ENCODE measurements around the gene VAPA.

Gene VAPA

DNA sequence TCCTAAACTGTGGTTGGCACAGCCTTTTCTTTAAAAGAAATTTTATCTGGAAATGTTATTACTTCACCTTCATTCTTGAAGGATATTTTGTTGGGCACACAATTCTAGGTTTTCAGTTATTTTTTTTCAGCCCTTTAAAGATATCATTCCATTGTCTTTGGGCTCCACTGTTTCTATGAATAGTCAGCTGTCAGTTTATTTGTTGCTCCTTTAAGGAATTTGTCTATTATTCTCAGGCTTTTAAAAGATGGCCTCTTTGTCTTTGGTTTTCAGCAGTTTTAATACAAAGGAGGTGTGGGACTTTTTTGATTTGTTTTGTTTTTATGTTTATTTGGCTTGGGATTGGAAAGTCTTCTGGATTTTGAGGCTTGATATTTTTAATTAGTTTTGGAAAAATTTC, 61.8 kb downstream of the VAPA start:
- TF ChIP-seq, protein P1, sequence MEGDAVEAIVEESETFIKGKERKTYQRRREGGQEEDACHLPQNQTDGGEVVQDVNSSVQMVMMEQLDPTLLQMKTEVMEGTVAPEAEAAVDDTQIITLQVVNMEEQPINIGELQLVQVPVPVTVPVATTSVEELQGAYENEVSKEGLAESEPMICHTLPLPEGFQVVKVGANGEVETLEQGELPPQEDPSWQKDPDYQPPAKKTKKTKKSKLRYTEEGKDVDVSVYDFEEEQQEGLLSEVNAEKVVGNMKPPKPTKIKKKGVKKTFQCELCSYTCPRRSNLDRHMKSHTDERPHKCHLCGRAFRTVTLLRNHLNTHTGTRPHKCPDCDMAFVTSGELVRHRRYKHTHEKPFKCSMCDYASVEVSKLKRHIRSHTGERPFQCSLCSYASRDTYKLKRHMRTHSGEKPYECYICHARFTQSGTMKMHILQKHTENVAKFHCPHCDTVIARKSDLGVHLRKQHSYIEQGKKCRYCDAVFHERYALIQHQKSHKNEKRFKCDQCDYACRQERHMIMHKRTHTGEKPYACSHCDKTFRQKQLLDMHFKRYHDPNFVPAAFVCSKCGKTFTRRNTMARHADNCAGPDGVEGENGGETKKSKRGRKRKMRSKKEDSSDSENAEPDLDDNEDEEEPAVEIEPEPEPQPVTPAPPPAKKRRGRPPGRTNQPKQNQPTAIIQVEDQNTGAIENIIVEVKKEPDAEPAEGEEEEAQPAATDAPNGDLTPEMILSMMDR (IDR thresholded peaks at IDR 0.05; ENCODE audit: borderline replicate concordance, insufficient read depth, low read depth, low read length): no peak

DNA sequence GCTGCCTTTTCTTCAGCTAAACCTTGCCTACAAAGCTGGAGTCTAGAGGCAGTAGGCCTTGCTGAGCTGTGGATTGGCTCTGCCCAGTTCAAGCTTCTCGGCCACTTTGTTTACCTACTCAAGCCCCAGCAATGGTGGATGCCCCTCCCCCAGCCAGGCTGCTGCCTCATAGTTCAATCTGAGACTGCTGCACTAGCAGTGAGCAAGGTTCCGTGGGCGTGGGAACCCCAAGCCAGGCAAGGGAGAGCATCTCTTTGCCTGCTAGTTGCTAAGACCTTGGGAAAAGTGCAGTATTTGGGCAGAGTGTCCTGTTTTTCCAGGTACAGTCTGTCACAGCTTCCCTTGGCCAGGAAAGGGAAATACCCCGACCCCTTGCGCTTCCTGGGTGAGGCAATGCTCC, 68.9 kb downstream of the VAPA start:
- TF ChIP-seq, protein P1 (IDR thresholded peaks at IDR 0.05; ENCODE audit: borderline replicate concordance, insufficient read depth, low read depth, low read length): no peak
- H3K4me3 ChIP-seq (ENCODE audit: low read depth, low read length): no peak overlapping the region

More for the DNA sequence above, 61.8 kb downstream of the VAPA start:
- no peak overlapping the region for H3K4me3 ChIP-seq (ENCODE audit: low read depth, low read length)

DNA sequence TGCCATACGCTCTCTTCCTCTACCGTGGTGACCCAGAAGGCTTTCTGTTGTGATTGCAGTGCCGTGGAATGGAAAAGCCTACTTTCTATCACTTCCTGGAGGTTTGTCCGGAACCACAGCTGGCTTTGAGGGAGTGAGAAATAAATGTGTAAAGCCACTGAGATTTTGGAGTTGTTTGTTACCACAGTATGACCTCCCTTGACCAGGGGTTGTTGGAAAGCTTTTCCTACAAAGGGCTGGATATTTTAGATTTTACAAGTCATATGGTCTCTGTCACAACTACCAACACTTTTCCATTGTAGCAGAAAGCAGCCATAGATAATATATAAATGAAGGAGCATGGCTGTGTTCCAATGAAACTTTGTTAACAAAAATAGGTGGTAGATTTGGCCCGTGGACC, 70.3 kb downstream of the VAPA start:
- TF ChIP-seq, protein P1 (IDR thresholded peaks at IDR 0.05; ENCODE audit: borderline replicate concordance, insufficient read depth, low read depth, low read length): no peak

DNA sequence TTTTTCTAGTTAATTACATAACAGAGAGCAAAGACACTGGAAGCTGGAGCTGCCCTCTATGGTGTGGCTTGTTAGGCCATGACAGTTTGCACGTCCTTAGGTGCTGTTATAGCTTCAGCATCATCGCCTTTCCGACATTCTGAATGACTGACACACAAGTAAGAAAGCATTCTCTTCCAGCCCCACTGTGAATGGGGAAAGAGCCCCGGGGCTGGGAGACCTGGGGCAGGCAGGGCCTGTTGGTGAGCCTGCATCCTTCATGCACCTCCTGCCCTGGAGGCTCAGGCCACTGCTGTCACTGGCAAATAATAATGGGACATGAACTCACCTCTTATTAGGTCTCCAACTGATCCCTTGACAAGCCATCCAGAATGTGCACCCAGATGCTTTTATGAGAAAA, 71.8 kb downstream of the VAPA start:
- no peak overlapping the region for H3K4me3 ChIP-seq (ENCODE audit: low read depth, low read length)
- TF ChIP-seq, protein P1 (IDR thresholded peaks at IDR 0.05; ENCODE audit: borderline replicate concordance, insufficient read depth, low read depth, low read length): no peak

More for the DNA sequence above, 70.3 kb downstream of the VAPA start:
- H3K4me3 ChIP-seq (ENCODE audit: low read depth, low read length): no peak overlapping the region

DNA sequence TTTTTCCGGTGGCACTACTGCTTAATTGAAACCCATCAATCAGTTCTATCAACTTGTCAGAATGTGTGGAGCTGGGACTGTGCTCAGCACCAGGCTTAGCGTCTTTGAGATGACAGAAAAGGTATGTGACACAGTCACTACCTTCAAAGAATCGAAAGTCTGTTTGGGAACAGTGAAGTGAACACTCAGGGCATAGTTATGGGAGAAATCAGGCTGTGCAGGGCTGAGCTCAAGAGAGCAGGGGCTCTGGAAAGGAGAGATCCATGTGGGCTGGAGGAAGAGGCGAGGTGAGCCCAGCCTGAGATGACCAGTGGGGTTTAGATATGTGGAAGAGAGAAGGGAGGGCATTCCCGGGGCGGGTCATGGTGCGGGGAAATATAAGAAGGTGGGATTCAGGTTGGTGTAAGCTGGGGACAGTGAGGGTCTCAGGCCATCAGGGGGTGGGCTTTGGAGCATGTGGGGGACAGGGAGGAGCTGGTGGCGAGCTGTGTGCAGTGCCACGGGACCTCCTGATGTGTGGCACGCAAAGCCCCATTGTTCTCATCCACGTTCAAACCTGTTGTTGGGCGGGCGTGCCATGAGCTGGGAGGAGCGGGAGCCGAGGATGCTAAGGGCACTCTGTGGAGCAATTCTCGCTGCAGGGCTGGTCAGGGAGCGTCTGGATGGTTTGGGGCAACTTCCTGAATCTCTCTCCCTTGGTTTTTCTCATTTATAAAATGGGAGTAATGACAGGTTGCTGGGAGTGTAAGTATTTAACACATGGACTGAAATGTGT, 72.5 kb downstream of the VAPA start:
- no peak overlapping the region for H3K4me3 ChIP-seq (ENCODE audit: low read depth, low read length)
- TF ChIP-seq, protein P1 (IDR thresholded peaks at IDR 0.05; ENCODE audit: borderline replicate concordance, insufficient read depth, low read depth, low read length): no peak

DNA sequence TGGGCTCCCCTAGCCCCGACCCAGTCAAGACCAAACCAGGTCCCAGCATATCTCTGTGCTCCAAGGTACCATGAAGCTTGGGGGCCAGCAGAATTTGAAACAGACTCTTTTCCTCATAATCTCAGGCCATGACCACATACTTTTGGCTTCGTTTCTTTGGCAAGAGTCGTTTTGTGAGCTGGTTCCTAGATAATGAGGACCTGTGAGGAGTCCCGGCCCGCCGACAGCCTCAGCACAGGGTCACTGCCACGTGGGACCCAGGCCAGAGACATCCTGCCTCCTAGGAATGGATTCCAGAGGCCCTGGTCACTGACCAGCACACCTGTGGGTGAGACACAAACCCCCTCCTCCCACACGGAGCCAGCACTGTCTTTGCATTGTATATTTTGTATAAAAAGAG, 73.5 kb downstream of the VAPA start:
- H3K4me3 ChIP-seq (ENCODE audit: low read depth, low read length): no peak overlapping the region
- TF ChIP-seq, protein P1 (IDR thresholded peaks at IDR 0.05; ENCODE audit: borderline replicate concordance, insufficient read depth, low read depth, low read length): no peak

DNA sequence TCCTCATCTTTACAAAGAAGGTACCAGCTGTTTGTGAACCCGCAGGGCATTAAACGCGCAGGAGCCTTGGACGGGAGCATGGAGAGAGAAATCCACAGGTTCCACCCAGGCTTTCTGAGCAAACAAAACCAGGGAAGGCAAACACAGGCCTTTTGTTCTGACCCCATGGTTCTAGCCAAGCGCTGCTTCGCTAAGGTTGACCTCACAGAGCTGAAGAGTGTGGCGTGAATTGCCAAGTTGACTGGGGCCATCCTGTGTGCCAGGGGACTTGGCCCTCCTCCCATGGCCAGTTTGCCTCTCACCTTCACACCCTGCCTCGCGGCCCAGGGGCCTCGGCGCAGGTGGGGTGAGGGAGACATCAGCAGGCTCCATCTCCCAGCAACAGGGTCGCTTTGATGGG, 74.1 kb downstream of the VAPA start:
- H3K4me3 ChIP-seq (ENCODE audit: low read depth, low read length): no peak overlapping the region
- TF ChIP-seq, protein P1 (IDR thresholded peaks at IDR 0.05; ENCODE audit: borderline replicate concordance, insufficient read depth, low read depth, low read length): no peak
